Measurements from ENCODE around the gene PPARG.
A peak's percentile ranks its signal among the peaks of the same experiment; 100 is the strongest.

- TF ChIP-seq, protein P1, sequence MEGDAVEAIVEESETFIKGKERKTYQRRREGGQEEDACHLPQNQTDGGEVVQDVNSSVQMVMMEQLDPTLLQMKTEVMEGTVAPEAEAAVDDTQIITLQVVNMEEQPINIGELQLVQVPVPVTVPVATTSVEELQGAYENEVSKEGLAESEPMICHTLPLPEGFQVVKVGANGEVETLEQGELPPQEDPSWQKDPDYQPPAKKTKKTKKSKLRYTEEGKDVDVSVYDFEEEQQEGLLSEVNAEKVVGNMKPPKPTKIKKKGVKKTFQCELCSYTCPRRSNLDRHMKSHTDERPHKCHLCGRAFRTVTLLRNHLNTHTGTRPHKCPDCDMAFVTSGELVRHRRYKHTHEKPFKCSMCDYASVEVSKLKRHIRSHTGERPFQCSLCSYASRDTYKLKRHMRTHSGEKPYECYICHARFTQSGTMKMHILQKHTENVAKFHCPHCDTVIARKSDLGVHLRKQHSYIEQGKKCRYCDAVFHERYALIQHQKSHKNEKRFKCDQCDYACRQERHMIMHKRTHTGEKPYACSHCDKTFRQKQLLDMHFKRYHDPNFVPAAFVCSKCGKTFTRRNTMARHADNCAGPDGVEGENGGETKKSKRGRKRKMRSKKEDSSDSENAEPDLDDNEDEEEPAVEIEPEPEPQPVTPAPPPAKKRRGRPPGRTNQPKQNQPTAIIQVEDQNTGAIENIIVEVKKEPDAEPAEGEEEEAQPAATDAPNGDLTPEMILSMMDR (IDR thresholded peaks at IDR 0.05; ENCODE audit: borderline replicate concordance, extremely low read depth, low read length, poor library complexity, severe bottlenecking): peak; percentile 85
- TF ChIP-seq EZH2 (IDR thresholded peaks at IDR 0.05; ENCODE audit: borderline replicate concordance, low read depth, low read length, severe bottlenecking): no peak
Observed at GRCh38 chr3:12479919-12480427, 191.1 kb downstream of the PPARG start.
